Loucy (cell line): ENCODE measurements around the gene IQGAP3.

Experiments
- H2AFZ ChIP-seq: fragments of 200-600 bp; sonication (generic); 2 replicates; pipeline ENCODE4 v1.6.0; 2016; ENCODE audit warnings: antibody characterized with exemption, mild to moderate bottlenecking, low read length, moderate library complexity
- H3F3A ChIP-seq: fragments of 200-600 bp; 2 replicates; pipeline ENCODE4 v1.6.0; 2016; ENCODE audit warnings: antibody characterized with exemption, low read depth, mild to moderate bottlenecking
- H3K27me3 ChIP-seq: fragments of 200-600 bp; sonication (generic); 2 replicates; pipeline ENCODE4 v1.6.1; 2014; ENCODE audit warnings: low read length, mild to moderate bottlenecking; ENCODE audit not compliant: insufficient read depth, poor library complexity, severe bottlenecking
- H3K36me3 ChIP-seq: fragments of 200-600 bp; sonication (generic); 2 replicates; pipeline ENCODE4 v1.6.1; 2016; ENCODE audit warnings: low read length; ENCODE audit not compliant: insufficient read depth
- H3K4me1 ChIP-seq: fragments of 200-600 bp; sonication (generic); 2 replicates; pipeline ENCODE4 v1.5.1; 2014; ENCODE audit warnings: low read length, mild to moderate bottlenecking; ENCODE audit not compliant: insufficient read depth, poor library complexity, severe bottlenecking
- H3K4me2 ChIP-seq: fragments of 200-600 bp; sonication (generic); 2 replicates; pipeline ENCODE4 v1.6.0; 2014; ENCODE audit warnings: antibody characterized with exemption, low read length, low read depth, mild to moderate bottlenecking; ENCODE audit not compliant: poor library complexity, severe bottlenecking
- H3K4me3 ChIP-seq: fragments of 200-600 bp; sonication (generic); 2 replicates; pipeline ENCODE4 v1.5.1; 2014; ENCODE audit warnings: low read length, mild to moderate bottlenecking, mixed read lengths; ENCODE audit not compliant: poor library complexity, severe bottlenecking
- H3K79me2 ChIP-seq: fragments of 200-600 bp; sonication (generic); 2 replicates; pipeline ENCODE4 v1.6.1; 2014; ENCODE audit warnings: low read length; ENCODE audit not compliant: insufficient read depth
- H3K9ac ChIP-seq: fragments of 200-600 bp; sonication (generic); 2 replicates; pipeline ENCODE4 v1.6.0; 2014; ENCODE audit warnings: mild to moderate bottlenecking, low read depth, low read length, moderate library complexity; ENCODE audit not compliant: poor library complexity, severe bottlenecking
- H3K9me2 ChIP-seq: fragments of 200-600 bp; sonication (generic); replicated peaks from 2 replicates; pipeline ENCODE4 v1.6.1; 2016; ENCODE audit warnings: low read depth, low read length, mixed read lengths
- H3K9me3 ChIP-seq: fragments of 200-600 bp; sonication (generic); 2 replicates; pipeline ENCODE4 v1.6.1; 2014; ENCODE audit warnings: mild to moderate bottlenecking, antibody characterized with exemption, low read length, low read depth; ENCODE audit not compliant: insufficient read depth
- H4K20me1 ChIP-seq: fragments of 200-600 bp; sonication (generic); 2 replicates; pipeline ENCODE4 v1.6.0; 2014; ENCODE audit warnings: antibody characterized with exemption, low read length, mild to moderate bottlenecking; ENCODE audit not compliant: insufficient read depth, poor library complexity, severe bottlenecking
- EZH2phosphoT487 ChIP-seq: fragments of 200-600 bp; IDR thresholded peaks from 2 replicates; pipeline ENCODE4 v1.6.1; 2018; ENCODE audit warnings: antibody characterized with exemption, mild to moderate bottlenecking, moderate library complexity, borderline replicate concordance
- TF ChIP-seq, protein P1 (sequence below): fragments of 200-600 bp; sonication (generic); conservative IDR thresholded peaks from 2 replicates; pipeline ENCODE4 v1.5.1; 2014; ENCODE audit warnings: mild to moderate bottlenecking, antibody characterized with exemption, low read length

IQGAP3 gene

DNA sequence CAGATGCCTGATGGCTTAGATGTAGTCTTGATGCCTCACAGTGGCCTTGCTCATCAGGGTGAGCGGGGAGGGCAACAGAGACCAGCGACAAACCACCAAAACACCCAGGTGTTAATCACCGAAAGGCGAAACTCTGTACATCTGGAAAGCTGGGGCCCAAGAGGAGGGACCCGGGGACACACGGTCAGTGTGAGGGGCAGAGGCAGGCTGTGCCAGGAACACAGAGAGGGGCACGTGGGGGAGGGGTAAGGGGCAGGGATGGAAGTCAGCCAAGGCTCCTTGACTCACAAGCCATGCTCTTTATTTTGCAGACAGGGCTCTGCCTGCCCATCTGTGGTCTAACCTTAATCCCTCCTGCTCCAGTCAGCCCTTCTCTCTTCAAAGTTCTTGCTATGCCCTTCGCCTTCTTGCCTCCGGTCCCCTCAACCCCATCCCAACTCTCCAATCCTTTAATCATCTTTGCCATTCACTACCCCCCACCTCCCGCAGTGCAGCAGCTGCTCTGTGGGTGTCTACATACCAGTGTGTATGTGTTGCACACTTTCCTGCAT lies 76.1 kb downstream of the IQGAP3 start:
- peak overlapping the region; percentile 98 for H3K4me2 ChIP-seq
- H3K9me2 ChIP-seq = no peaks in the 10 kb centered on the region
- H3K9me3 ChIP-seq = no peaks in the 10 kb centered on the region
- H3K9ac ChIP-seq = peak overlapping the region; percentile 72
- TF ChIP-seq, protein P1, sequence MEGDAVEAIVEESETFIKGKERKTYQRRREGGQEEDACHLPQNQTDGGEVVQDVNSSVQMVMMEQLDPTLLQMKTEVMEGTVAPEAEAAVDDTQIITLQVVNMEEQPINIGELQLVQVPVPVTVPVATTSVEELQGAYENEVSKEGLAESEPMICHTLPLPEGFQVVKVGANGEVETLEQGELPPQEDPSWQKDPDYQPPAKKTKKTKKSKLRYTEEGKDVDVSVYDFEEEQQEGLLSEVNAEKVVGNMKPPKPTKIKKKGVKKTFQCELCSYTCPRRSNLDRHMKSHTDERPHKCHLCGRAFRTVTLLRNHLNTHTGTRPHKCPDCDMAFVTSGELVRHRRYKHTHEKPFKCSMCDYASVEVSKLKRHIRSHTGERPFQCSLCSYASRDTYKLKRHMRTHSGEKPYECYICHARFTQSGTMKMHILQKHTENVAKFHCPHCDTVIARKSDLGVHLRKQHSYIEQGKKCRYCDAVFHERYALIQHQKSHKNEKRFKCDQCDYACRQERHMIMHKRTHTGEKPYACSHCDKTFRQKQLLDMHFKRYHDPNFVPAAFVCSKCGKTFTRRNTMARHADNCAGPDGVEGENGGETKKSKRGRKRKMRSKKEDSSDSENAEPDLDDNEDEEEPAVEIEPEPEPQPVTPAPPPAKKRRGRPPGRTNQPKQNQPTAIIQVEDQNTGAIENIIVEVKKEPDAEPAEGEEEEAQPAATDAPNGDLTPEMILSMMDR = no peak
- TF ChIP-seq EZH2phosphoT487 = no peak
- H4K20me1 ChIP-seq = peaks cover 89% of the 10 kb centered on the region
- peaks cover 93% of the 10 kb centered on the region for H3K79me2 ChIP-seq
- H3K4me1 ChIP-seq = peaks cover 62% of the 10 kb centered on the region
- no peaks in the 10 kb centered on the region for H3K36me3 ChIP-seq
- no peaks in the 10 kb centered on the region for H3F3A ChIP-seq
- peak overlapping the region; percentile 88 for H3K4me3 ChIP-seq
- H2AFZ ChIP-seq = no peak overlapping the region
- no peaks in the 10 kb centered on the region for H3K27me3 ChIP-seq

DNA sequence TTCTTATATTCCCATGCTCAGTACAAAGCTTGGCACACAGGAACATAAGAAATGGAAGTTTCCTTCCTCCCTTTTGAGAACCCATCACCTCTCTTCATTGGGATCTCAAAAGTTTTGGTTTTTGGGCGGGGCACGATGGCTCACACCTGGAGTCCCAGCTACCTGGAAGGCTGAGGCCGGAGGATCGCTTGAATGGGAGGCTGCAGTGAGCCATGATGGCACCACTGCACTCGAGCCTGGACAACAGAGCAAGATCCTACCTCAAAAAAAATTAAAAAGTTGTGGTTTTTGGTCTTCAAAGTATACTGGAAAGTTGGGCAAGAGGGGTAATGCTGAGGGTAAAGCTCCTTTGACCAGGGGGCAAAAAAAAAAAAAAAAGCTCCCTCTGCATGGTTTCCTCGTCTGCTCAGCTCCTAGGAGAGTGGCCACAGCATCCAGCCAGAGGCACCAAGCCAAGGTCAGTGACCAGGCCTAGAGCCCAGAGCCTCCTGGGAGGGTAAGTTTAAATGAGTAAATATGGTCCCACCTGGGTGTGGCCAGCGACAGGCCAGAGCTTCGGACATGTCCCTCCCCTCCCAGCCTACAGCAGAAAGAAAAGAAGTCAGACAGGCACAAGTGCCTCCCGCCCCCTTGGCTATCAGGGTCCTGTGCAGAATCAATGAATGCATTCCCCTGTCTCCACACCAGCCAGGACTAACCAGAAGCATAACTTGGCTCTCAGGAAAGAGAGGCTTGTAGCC lies 76.8 kb downstream of the IQGAP3 start:
- Histone ChIP-seq H3K4me1 (peaks cover 69% of the 10 kb centered on the region), H3K79me2 (peaks cover 100% of the 10 kb centered on the region), H3K4me2 (peak overlapping the region; percentile 98), H3K36me3 (no peaks in the 10 kb centered on the region), H3K9ac (peak overlapping the region; percentile 72), H2AFZ (no peak overlapping the region), H3F3A (no peaks in the 10 kb centered on the region), H4K20me1 (peaks cover 96% of the 10 kb centered on the region), H3K9me3 (no peaks in the 10 kb centered on the region), H3K27me3 (no peaks in the 10 kb centered on the region), H3K4me3 (peak overlapping the region; percentile 88), H3K9me2 (no peaks in the 10 kb centered on the region)
- no peak for TF ChIP-seq EZH2phosphoT487
- TF ChIP-seq, protein P1 = no peak

DNA sequence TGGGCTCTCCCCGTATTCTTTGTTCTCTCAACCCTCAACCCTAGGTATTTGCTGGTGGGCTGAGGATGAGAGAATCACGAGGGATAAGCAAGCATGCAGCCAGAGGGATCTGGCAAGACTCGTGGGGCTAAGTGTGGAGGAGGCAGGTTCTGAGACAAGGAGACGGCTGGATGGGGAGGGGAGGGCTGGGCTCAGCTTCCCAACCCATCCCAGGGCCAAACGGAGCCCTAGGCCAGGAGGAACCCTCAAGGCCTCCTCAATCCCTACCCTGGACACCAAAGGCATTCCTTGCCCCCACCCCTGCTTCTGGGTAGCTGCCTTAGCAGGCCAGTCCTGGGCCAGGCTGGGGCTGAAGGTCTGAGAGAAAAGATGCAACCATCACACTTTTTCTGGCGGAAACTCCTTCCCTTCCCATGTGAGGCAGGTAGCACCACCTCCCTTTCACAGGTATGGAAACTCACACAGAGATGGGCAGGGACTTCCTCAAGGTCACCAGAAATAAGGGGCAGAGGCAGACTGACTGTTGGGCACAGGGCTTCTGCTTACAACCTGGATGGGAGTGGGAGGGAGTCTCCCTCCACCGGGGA lies 78.0 kb downstream of the IQGAP3 start:
- H3K27me3 ChIP-seq = no peaks in the 10 kb centered on the region
- peaks cover 81% of the 10 kb centered on the region for H3K4me1 ChIP-seq
- no peaks in the 10 kb centered on the region for H3K36me3 ChIP-seq
- peaks cover 100% of the 10 kb centered on the region for H3K79me2 ChIP-seq
- no peak overlapping the region for H3K9ac ChIP-seq
- H3K4me3 ChIP-seq = no peak overlapping the region
- H2AFZ ChIP-seq = no peak overlapping the region
- H3K4me2 ChIP-seq = peak overlapping the region; percentile 45
- no peaks in the 10 kb centered on the region for H3K9me3 ChIP-seq
- H3K9me2 ChIP-seq = no peaks in the 10 kb centered on the region
- TF ChIP-seq, protein P1 = no peak
- TF ChIP-seq EZH2phosphoT487 = no peak
- peaks cover 99% of the 10 kb centered on the region for H4K20me1 ChIP-seq
- H3F3A ChIP-seq = no peaks in the 10 kb centered on the region
